Astrocyte (in vitro differentiated cells and primary cell): ENCODE results near the gene BPIFA3. TPM values are rescaled to one million over a fixed set of nuclear protein-coding genes. Genes with fewer than 3 reads are reported as not detected.

ENCODE experiments used
- DNase-seq: peaks from one replicate; pipeline ENCODE4 v3.0.0-alpha.2; 2010; ENCODE audit warnings: low read depth
- FAIRE-seq: peaks from 2 replicates; lab custom pipeline; 2011; peaks lifted over from hg19 to GRCh38; lab: Jason Lieb, UNC
- H2AFZ ChIP-seq: 2 replicates; pipeline ENCODE4 v1.6.0; 2012; ENCODE audit warnings: low read depth, low read length, inconsistent platforms
- H3K27ac ChIP-seq: 2 replicates; pipeline ENCODE4 v1.5.1; 2011; ENCODE audit warnings: low read depth, low read length, inconsistent platforms
- H3K27me3 ChIP-seq: 2 replicates; pipeline ENCODE4 v1.6.0; 2011; ENCODE audit warnings: low read length, inconsistent platforms; ENCODE audit not compliant: insufficient read depth
- H3K36me3 ChIP-seq: 2 replicates; pipeline ENCODE4 v1.5.1; 2011; ENCODE audit warnings: low read length, inconsistent platforms; ENCODE audit not compliant: insufficient read depth
- H3K4me1 ChIP-seq: 2 replicates; pipeline ENCODE4 v1.5.1; 2011; ENCODE audit warnings: low read length, inconsistent platforms; ENCODE audit not compliant: insufficient read depth
- H3K4me2 ChIP-seq: 2 replicates; pipeline ENCODE4 v1.6.0; 2012; ENCODE audit warnings: low read length, inconsistent platforms
- H3K4me3 ChIP-seq: 2 replicates; pipeline ENCODE4 v1.5.1; 2011; ENCODE audit warnings: low read depth, mild to moderate bottlenecking, low read length, inconsistent platforms; ENCODE audit not compliant: insufficient read depth
- H3K79me2 ChIP-seq: 2 replicates; pipeline ENCODE4 v1.6.0; 2012; ENCODE audit warnings: mild to moderate bottlenecking, low read length, inconsistent platforms; ENCODE audit not compliant: insufficient read depth
- H3K9ac ChIP-seq: 2 replicates; pipeline ENCODE4 v1.6.0; 2012; ENCODE audit warnings: mild to moderate bottlenecking, low read length, inconsistent platforms
- H3K9me3 ChIP-seq: 2 replicates; pipeline ENCODE4 v1.5.1; 2012; ENCODE audit warnings: low read depth, mild to moderate bottlenecking, low read length, inconsistent platforms; ENCODE audit not compliant: insufficient read depth
- H4K20me1 ChIP-seq: 2 replicates; pipeline ENCODE4 v1.6.0; 2012; ENCODE audit warnings: low read length, inconsistent platforms; ENCODE audit not compliant: insufficient read depth
- H3K27ac Mint-ChIP-seq: one replicate; pipeline ENCODE4 v1.8.0; 2021; ENCODE audit warnings: mild to moderate bottlenecking, mixed read lengths; ENCODE audit not compliant: unreplicated experiment
- H3K27me3 Mint-ChIP-seq: one replicate; pipeline ENCODE4 v1.8.0; 2021; ENCODE audit warnings: low read depth, mixed read lengths; ENCODE audit not compliant: unreplicated experiment
- H3K36me3 Mint-ChIP-seq: one replicate; pipeline ENCODE4 v1.8.0; 2021; ENCODE audit warnings: low read depth, mixed read lengths; ENCODE audit not compliant: unreplicated experiment
- H3K4me1 Mint-ChIP-seq: one replicate; pipeline ENCODE4 v1.8.0; 2021; ENCODE audit warnings: low read depth, mixed read lengths; ENCODE audit not compliant: unreplicated experiment
- H3K4me3 Mint-ChIP-seq: one replicate; pipeline ENCODE4 v1.8.0; 2021; ENCODE audit warnings: mild to moderate bottlenecking, moderate library complexity, mixed read lengths; ENCODE audit not compliant: unreplicated experiment
- H3K9me3 Mint-ChIP-seq: one replicate; pipeline ENCODE4 v1.8.0; 2021; ENCODE audit warnings: mild to moderate bottlenecking, mixed read lengths; ENCODE audit not compliant: unreplicated experiment
- CTCF ChIP-seq: IDR thresholded peaks from 2 replicates; pipeline ENCODE4 v1.5.1; 2011; ENCODE audit warnings: low read depth, mild to moderate bottlenecking, inconsistent platforms, low read length, moderate library complexity; ENCODE audit not compliant: insufficient read depth
- EZH2 ChIP-seq: IDR thresholded peaks from 2 replicates; pipeline ENCODE4 v1.6.1; 2012; ENCODE audit warnings: mild to moderate bottlenecking, low read length, inconsistent platforms; ENCODE audit not compliant: insufficient read depth
- total RNA-seq: library from RNA; stranded (reverse); gene quantifications from 2 replicates; pipeline ENCODE4 v1.2.1, GENCODE V29; 2021

The BPIFA3 gene
- total RNA-seq, 1 donor from 2014 or later = not detected

- Histone ChIP-seq H3K4me2 (no peak overlapping the region), H4K20me1 (no peaks in the 10 kb centered on the region), H3K4me1 (no peaks in the 10 kb centered on the region), H3K4me3 (no peak overlapping the region), H2AFZ (no peak overlapping the region), H3K27me3 (no peaks in the 10 kb centered on the region), H3K36me3 (no peaks in the 10 kb centered on the region), H3K9ac (no peak overlapping the region), H3K79me2 (no peaks in the 10 kb centered on the region), H3K27ac (no peak overlapping the region), H3K9me3 (no peaks in the 10 kb centered on the region)
- Mint-ChIP-seq H3K36me3 (peaks cover 1% of the 10 kb centered on the region), H3K9me3 (peaks cover 7% of the 10 kb centered on the region), H3K4me3 (no peak overlapping the region), H3K27ac (no peak overlapping the region), H3K27me3 (peaks cover 60% of the 10 kb centered on the region), H3K4me1 (no peaks in the 10 kb centered on the region)
- FAIRE-seq = no peak
- no peak for DNase-seq
- TF ChIP-seq CTCF = no peak
- no peak for TF ChIP-seq EZH2
Observed at GRCh38 chr20:33242319-33243100, 25.4 kb downstream of the BPIFA3 start.

GRCh38 chr20:33246077-33246476 is 28.9 kb downstream of the BPIFA3 start:
- Histone ChIP-seq H3K27me3 (no peaks in the 10 kb centered on the region), H3K9ac (no peak overlapping the region), H3K4me2 (no peak overlapping the region), H2AFZ (no peak overlapping the region), H3K4me1 (no peaks in the 10 kb centered on the region), H4K20me1 (no peaks in the 10 kb centered on the region), H3K4me3 (no peak overlapping the region), H3K36me3 (no peaks in the 10 kb centered on the region), H3K79me2 (no peaks in the 10 kb centered on the region), H3K9me3 (no peaks in the 10 kb centered on the region), H3K27ac (no peak overlapping the region)
- no peak for TF ChIP-seq CTCF
- TF ChIP-seq EZH2 = no peak
- H3K9me3 Mint-ChIP-seq = peaks cover 1% of the 10 kb centered on the region
- no peak overlapping the region for H3K4me3 Mint-ChIP-seq
- peaks cover 55% of the 10 kb centered on the region for H3K27me3 Mint-ChIP-seq
- DNase-seq (no peak), FAIRE-seq (no peak)
- H3K36me3 Mint-ChIP-seq = no peaks in the 10 kb centered on the region
- H3K27ac Mint-ChIP-seq = no peak overlapping the region
- no peaks in the 10 kb centered on the region for H3K4me1 Mint-ChIP-seq

GRCh38 chr20:33249456-33249855 is 32.3 kb downstream of the BPIFA3 start:
- Histone ChIP-seq H3K27ac (no peak overlapping the region), H3K4me2 (no peak overlapping the region), H3K27me3 (no peaks in the 10 kb centered on the region), H3K4me1 (no peaks in the 10 kb centered on the region), H4K20me1 (no peaks in the 10 kb centered on the region), H3K9ac (no peak overlapping the region), H2AFZ (no peak overlapping the region), H3K4me3 (no peak overlapping the region), H3K9me3 (no peaks in the 10 kb centered on the region), H3K79me2 (no peaks in the 10 kb centered on the region), H3K36me3 (no peaks in the 10 kb centered on the region)
- H3K4me3 Mint-ChIP-seq = no peak overlapping the region
- no peaks in the 10 kb centered on the region for H3K4me1 Mint-ChIP-seq
- peaks cover 1% of the 10 kb centered on the region for H3K9me3 Mint-ChIP-seq
- H3K27ac Mint-ChIP-seq = no peak overlapping the region
- peaks cover 28% of the 10 kb centered on the region for H3K27me3 Mint-ChIP-seq
- FAIRE-seq (no peak), DNase-seq (no peak)
- H3K36me3 Mint-ChIP-seq = no peaks in the 10 kb centered on the region
- TF ChIP-seq CTCF (no peak), EZH2 (no peak)
